NCI-H187 treated with DMSO at 0.1 percent for 48 hours (cell line): ENCODE data around the gene GPR22.

Experiments
- DNase-seq: peaks from one replicate; lab custom pipeline; 2025; lab: John Stamatoyannopoulos, UW

The GPR22 gene

GRCh38 chr7:107469929-107470328 lies at the start of gene GPR22:
GPR22 (plus strand) TSS chr7:107470057; CDS start chr7:107474061, 4,004 bp downstream.
- no peak for DNase-seq

- DNase-seq = no peak
Observed at GRCh38 chr7:107427462-107427861, 42.4 kb upstream of the GPR22 start.

- no peak for DNase-seq
Observed at GRCh38 chr7:107428642-107429041, 41.2 kb upstream of the GPR22 start.

DNA sequence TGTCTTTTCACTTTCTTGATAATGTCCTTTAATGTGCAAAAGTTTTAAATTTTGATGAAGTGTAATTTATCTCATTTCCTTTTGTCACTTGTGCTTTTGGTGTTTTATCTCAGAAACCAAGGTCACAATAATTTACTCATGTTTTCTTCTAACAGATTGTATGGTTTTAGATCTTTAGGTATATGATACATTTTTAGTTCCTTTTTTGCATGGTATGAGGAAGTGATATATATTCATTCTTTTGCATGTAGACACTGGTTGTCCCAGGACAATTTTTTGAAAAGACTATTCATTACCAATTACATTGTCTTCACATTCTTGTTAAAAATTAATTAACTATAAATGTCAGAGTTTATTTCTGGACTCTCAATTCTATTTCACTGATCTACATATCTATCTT lies 39.8 kb upstream of the GPR22 start:
- DNase-seq = no peak

DNA sequence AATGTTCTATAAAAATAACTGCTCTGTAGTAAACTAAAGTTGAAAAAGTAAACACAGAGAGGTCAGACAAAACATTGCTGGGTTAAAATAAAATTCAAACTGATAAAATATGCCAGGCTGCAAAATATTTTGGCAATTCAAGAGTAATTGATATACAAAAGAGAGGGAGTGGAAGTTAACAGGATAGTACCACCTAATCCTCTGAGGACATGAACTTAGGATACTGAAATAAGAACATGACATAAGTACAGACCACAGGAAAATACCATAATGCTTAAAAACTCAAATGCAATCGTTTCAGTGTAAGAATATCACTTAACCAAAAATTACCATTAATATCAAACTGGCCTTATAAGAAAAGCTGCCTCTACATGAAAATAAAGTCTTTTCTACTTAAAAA lies 37.6 kb upstream of the GPR22 start:
- DNase-seq = no peak

DNA sequence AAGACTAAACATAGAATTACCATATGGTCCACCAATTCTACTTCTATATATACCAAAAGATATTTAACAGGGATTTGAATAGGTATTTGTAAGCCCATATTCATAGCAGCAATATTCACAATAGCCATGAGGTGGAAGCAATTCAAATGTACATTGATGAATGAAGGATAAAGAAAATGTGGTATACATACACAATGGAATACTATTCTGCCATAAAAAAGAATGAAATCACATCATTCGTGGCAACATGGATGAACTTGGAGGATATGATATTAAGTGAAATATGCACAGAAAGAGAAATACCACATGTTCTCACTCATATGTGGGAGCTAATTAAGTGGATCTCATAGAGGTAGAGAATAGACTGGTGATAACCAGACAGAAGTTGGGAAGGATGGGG lies 34.1 kb upstream of the GPR22 start:
- no peak for DNase-seq

GRCh38 chr7:107439025-107439424 lies 30.8 kb upstream of the GPR22 start:
- no peak for DNase-seq

- DNase-seq = no peak
Observed at GRCh38 chr7:107441581-107442422, 28.1 kb upstream of the GPR22 start.

DNA sequence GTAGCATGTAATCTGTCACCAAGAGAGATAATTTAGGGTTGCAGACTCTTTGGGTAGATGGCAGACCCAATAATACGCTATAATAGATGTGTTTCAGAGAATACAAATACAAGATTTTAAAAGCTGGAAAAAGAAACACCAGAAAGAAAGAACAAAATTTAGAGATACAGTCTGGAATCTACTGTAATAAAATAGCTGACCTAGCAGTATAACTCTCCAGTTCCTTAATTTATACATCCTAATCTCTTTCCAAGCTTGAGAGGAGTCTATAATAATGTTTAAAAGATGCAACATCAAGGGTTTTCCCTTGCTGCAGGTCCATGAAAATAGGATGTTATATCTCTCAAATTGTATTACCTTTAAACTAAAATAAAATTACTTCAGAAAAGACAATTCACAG lies 27.2 kb upstream of the GPR22 start:
- no peak for DNase-seq

DNA sequence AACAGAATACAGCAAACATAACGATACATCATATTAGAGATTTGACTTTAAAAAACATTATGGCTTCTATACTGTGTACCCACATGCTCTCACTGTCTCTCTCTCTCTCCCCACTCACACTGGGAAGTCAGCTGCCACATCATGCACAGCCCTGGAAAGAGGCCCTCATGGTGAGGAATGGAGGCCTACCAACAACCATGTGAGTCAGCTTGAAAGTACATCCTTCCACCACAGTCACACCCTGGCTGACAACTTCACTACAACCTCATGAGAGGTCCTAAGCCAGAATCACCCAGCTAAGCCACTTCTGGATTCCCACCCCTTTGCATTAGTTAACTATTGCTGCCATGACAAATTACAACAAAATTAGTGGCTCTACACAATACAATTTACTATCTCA lies 23.3 kb upstream of the GPR22 start:
- no peak for DNase-seq

DNA sequence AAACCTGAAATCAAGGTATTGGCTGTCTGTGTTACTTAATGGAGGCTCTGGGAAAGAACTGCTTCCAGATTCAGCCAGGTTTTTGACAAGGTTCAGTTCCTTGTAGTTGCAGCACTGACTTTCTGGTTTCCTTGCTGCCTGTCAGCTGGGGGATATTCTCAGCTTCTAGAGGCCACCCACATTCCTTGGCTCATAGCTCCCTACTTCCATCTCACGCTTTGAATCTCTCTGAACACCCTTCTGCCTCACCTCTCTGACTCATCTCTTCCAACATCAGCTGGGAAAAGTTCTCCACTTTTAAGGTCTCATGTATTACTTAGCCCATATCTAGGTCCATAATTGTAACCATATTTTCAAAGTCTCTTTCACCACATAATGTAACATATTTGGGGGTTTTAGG lies 22.9 kb upstream of the GPR22 start:
- no peak for DNase-seq

DNA sequence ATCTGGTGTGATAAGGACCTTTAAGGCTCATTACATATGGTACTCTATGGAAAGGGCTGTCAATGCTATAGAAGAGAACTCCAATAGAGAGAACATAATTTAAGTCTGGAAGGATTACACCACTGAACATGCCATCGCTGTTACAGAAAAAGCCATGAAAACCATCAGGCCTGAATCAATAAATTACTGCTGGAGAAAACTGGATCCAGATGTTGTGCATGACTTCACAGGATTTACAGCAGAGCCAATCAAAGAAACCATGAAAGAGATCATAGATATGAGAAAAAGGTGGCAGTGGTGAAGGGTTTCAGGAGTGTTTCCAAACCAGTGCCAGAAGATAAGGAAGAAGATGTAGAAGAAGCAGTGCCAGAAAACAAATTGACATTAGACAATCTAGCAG lies 18.9 kb upstream of the GPR22 start:
- no peak for DNase-seq

DNA sequence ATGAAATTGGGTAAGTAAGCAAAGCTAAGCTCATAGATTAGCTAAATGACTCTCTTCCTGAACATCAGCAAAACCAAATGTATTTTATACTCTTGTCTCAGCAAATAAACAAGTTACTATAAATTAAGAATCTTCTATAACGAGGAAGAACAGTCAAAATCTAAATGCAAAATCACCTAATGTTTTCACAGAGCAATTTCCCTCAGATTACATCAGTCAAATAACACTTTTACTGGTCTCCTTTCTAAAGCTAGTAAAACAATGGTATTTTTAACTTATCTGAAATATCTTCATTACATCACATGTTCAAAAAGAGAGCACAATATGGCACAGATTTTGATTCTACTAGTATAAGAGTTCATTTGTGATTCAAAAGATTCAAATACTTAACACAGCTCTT lies 16.5 kb upstream of the GPR22 start:
- DNase-seq = no peak

DNA sequence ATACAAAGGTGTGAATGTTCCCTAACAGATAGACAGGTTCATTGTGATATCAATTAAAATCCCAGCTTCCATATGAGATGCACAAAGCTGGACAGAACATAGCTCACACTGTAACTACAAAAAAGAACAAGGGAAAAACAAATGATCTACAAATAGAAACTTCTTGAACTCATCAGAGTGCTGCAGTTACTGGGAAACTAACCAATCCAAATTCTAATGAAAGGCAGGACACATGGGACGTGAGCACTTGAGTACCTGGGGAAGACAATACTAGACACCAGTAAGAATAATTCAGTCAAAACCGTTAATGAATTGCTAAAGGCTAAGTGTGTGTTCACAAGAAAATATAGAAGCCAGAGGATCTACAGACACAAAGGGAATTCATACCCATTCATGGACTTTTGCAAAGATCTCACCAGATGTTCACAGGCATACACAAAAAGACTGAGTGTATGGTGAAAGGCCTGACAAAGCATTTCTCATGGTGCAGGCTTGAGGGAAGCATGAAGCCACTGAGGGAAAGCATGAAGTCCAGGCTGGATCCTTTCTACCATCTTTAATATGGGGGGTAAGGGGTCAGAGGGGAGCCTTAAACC lies 7.8 kb upstream of the GPR22 start:
- no peak for DNase-seq

GRCh38 chr7:107463139-107464078 lies 6.4 kb upstream of the GPR22 start:
- no peak for DNase-seq

GRCh38 chr7:107464666-107465226 lies 5.1 kb upstream of the GPR22 start:
- DNase-seq = no peak

DNA sequence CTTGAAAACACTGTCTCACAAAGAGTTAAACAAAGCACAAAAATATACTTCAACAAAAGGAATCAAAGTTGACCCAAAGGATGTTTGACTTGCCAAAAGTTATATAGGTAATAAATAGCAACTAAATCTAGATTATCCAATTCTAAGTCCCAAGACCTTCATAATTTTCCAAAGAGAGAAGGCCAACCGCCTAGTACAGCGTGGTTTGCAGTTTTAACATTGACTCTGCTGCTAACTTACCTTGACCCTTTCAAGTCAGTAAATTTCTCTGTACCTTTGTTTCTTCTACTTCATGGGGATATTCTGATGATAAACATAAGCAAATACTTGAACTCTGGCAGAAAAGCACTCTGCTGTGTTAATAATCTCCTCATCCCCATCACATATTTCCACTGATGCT lies 1.9 kb upstream of the GPR22 start:
- DNase-seq = no peak

DNA sequence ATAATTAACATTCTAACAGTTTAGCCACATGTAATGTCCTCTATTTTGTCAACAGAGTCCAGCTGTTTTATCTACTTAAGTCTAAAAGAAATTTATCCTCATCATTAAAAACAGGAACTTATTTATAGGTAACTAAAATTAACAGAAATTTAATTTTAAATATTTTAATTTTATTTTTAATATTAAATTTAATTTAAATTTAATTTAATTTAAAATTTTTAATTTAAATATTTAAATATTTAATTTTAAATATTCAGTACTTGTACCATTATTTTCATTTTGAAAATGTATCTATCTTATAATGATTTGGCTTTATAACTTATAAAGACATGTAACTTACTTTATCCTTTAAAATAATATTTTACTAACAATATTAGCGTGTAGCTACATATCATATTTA lies 1.0 kb upstream of the GPR22 start:
- DNase-seq = no peak

DNA sequence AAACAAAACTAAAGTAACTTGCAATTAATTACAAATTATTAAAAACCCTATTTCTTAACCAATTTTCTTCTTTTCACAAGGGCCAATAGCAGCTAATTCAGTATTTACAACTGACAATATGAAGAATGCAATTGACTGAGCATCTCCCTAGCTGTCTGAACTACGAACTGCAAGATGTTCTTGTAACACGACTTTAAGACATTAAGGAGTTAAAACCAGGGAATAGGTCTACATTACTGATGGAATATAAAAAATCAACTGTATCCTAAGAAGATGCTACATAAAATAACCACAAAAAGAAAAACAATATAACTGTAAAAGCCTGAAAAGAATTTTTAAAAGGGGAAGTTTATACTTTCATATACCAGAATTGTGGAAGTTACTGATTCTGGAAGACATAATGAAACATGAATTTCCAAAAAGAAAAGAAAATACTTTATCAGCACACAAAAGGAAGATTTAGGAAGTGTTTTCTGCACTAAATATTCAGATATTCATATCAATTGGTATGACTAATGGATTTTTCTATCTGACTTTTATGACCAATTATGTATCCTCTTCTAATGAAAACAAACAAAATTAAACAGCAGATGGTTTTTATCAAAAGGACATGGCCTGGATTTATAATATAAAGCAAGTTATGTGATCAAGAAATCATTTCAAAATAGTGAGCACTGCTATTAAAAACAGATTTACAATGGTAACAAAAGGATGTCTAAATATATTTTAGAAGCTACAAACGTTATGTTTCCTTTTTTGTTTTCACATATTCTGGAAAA lies 1.6 kb downstream of the GPR22 start:
- no peak for DNase-seq

GRCh38 chr7:107472116-107472515 lies 2.3 kb downstream of the GPR22 start:
- DNase-seq = no peak

DNA sequence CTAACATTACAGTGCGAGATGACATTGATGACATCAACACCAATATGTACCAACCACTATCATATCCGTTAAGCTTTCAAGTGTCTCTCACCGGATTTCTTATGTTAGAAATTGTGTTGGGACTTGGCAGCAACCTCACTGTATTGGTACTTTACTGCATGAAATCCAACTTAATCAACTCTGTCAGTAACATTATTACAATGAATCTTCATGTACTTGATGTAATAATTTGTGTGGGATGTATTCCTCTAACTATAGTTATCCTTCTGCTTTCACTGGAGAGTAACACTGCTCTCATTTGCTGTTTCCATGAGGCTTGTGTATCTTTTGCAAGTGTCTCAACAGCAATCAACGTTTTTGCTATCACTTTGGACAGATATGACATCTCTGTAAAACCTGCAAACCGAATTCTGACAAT lies 4.3 kb downstream of the GPR22 start:
- DNase-seq = no peak

- DNase-seq = no peak
Observed at GRCh38 chr7:107479303-107479702, 9.4 kb downstream of the GPR22 start.
